Glomerular visceral epithelial cell (primary cell): ENCODE data around the gene ANKRD49.
A peak's percentile ranks its signal among the peaks of the same experiment; 100 is the strongest.

ENCODE experiments used
- DNase-seq: peaks from one replicate; pipeline ENCODE4 v3.0.0-alpha.2; 2016; ENCODE audit errors: extremely low spot score

The ANKRD49 gene, protein sequence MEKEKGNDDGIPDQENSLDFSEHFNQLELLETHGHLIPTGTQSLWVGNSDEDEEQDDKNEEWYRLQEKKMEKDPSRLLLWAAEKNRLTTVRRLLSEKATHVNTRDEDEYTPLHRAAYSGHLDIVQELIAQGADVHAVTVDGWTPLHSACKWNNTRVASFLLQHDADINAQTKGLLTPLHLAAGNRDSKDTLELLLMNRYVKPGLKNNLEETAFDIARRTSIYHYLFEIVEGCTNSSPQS

DNA sequence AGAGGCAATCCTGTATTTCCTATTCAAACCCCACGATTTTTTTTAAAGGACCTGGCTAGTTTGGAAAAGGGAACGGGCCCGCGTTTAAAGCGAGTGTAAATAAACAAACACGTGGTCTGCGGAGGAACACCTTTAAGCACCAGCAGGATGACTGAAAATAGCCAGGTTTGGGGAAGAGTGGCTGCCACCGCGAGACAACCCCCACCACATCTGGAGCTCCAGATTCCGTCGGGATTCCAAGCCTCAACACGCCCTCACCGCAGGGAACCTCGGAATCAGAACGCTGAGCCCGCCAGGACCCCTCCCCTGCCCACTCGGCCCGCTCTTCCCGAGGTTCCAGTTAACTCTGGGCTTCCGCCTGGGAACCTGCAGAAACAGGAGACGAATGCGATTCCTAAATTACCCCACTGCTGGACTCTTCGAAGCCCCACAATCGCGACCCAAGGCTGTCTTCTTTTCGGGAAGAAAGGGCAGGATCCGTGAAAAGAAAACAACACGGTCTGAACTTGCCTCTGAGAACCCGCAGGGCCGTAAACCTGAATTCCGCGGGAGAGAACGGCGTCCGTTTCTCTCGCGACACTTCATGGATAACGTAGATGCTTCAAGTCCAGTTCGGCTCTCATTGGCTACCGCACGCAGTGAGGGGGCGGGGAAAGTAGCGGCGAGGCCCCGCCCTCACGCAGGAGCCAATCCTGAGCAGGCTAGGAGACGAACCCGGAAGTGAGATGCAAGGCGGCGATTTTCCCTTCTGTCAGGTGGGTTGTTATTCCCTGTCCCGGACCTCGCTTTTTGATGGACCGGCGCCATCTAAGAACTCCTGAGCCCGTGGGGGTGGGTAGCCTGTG is at the start of gene ANKRD49, which contains the start of gene MRE11:
ANKRD49 (plus strand) TSS at position 704 of the 845 bp plus-strand sequence. CDS start 2,710 bp downstream, outside the sequence.
MRE11 (minus strand) TSS at position 564 of the 845 bp plus-strand sequence. CDS start 1,043 bp downstream, outside the sequence.
- peak; percentile 97 for DNase-seq

DNA sequence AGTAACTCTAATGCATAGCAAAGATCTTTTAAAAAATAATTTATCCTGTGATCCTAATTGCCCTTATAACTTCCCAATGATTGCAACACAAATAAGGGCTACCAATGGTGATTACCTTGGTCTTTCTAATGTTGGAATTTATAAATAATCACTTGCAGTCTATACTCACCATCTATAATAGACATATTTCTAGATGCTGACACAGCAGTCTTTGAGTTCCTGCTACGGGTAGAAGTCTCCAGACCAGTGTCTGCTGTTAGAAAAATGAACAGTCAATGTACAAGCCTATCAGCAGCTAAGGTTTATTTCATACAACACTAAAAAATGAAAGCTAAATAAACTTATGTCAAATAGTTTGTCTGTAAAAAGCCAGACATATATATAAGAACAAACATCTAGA is 48.1 kb upstream of the ANKRD49 start:
- DNase-seq, result no peak

DNA sequence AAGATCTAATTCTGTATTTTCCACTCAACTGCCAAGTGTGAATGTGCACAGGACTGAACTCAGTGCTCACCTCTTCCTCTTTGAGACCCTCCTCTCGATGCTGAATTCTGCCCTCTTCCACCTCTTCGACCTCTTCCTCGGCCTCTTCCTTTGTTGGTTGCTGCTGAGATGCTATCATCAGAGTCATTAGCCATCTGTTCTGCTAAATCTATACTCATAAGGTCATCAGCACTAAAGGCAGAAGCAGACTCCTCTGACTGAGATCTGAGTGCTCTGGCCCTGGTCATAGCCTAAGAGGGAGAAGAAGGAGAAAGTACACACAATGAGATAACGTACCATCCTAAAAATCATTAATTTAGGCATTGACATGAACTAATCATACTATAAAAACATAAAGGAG is 46.6 kb upstream of the ANKRD49 start:
- no peak for DNase-seq

DNA sequence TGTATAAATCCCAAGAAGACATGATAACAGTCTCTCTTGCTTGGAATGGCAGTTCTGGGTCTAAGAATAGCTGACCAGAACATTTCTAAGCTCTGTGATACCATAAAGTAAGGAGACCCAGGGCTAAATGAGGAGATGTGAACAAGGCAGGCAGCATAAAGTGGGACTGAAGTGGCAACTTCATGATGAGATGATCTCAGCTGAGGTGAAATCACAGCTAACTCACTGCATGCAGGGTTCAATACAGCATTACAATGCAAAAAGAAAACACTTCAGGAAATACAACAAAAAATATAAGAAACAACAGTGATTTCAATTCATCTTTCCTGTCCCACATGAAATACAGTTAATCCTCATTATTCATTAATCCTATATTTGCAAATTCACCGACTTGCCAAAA is 44.8 kb upstream of the ANKRD49 start:
- DNase-seq, result no peak

DNA sequence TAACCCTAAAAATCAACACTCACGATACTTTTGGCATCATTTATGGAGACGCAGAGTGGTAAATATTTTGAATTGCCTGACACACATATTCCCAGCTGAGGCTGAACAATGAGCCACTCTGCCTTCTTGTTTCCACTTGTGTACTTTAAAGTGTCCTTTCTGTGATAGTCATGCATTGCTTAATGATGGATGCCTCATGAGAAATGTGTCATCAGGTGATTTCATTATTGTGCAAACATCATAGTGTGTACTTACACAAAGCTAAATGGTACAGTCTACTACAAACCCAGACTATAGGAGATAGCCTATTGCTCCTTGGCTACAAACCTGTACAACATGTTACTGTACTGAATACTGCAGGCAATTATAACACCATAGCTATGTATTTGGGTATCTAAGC is 44.3 kb upstream of the ANKRD49 start:
- DNase-seq, result peak; percentile 10

DNA sequence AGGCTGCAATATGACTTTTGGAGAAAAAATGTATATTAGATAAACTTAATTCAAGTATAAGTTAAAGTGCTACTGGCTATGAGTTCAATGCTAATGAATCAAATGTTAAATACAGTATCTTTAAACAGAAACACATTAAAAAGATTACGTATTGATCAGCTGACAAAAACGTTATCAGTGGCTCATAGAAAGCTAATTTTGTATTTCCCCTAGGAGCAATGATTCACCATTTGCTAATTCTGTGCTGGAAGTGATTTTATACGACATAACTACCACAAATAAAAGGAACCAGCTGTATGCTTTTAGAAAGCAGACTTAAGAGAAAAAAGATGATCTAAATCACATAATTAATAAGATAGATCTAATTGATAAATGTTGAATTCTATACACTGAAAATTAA is 43.7 kb upstream of the ANKRD49 start:
- DNase-seq, result no peak

DNA sequence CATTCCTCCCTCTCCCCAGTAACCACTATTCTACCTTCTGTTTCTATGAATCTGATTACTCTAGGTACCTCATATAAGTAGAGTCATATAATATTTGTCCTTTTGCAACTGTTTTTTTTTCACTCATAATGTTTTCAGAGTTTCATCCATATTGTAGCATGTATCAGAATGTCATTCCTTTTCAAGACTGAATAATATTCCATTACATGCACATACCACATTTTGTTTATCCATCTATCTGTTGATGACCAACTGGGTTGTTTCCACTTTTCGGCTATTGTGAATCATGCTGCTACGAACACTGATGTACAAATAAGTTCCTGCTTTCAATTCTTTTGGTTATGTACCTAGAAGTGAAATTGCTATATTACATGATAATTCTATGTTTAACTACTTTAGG is 40.8 kb upstream of the ANKRD49 start:
- DNase-seq, result no peak

DNA sequence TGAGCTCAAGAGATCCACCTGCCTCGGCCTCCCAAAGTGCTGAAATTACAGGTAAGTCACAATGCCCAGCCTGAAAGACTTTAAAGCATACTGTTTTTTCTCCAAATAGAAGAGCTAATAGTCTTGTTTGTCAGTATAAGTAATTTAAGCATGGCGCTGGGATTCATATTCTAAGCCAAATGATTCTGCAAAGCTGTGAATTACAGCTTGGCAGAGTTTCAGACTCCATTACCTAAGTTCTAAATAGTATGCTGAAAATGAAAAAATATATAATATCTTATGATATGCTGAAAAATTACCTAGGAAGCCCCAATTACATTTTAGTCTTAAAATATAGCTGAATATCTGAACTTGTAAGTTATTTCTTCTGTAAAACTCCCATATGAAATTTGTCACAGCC is 39.5 kb upstream of the ANKRD49 start:
- no peak for DNase-seq

DNA sequence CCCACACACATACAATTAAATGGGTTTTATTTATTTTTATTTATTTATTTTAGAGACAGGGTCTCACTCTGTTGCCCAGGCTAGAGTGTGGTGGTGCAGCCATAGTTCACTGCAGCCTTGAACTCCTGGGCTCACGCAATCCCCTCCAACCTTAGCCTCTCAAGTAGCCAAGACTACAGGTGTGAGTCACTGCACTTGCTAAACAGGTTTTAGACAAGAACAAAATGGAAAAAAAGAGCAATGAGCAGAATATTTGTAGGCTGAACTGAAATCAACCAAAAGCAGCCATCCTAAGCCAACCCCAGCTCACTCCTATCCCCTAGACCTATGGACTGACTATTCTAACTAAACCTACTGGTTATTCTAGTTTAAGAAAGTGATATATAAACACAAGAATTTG is 37.9 kb upstream of the ANKRD49 start:
- no peak for DNase-seq

DNA sequence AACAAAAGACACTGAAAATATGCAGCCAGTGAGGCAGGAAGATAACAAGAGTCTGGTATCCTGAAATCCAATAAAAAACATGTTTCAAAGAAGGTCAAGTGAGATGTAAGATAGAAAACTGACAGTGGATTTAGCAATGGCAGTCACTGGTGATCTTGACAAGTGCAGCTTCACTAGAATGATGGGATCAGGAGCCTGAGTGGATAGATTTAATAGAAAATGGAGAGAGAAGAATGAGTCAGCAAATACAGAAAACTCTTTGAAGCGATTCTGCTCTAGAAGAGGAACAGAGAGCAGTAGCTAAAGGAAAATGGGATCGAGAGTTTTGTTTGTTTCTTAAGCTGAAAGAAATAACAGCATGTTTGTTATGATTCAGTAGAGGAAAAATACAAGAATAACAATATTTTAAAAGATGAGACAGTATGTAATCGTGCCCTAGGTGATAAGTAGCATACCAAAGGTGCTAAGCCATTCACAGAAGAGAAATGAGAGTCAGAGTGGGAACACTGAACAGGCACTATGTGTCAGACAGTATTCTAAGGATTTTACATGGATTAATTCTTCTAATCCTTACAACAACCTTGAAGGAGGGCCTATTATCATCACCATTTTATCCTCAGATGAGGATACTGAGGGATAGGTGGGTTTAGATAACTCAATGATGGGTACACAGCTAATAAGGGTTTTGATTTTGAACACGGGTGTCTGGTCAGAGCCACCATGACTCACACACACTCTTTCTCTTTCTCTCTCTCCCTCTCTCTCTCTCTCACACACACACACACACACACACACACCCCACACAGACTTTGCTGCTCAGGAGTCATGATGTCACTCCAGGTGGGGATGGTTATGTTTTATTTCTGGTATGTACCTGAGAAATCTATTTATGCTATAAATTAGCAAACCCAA is 36.4 kb upstream of the ANKRD49 start:
- peak; percentile 1 for DNase-seq

DNA sequence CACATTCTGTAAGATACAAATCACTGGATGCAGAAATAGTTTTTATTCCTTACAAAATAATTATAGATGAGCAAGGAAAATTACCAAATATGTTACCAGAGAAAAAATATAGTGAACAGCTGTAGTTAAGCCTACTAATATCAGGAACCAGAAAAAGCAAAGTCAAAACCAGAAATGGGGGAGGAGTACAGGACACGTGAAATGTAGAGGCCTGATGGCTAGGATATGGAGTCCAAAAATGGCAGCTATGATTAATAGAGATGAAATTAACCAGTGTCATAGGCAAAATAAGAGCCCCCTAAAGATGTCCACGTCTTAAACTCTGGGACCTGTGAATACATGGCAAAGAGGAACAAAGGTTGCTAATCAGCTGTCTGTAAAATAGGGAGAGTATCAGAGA is 34.2 kb upstream of the ANKRD49 start:
- no peak for DNase-seq

DNA sequence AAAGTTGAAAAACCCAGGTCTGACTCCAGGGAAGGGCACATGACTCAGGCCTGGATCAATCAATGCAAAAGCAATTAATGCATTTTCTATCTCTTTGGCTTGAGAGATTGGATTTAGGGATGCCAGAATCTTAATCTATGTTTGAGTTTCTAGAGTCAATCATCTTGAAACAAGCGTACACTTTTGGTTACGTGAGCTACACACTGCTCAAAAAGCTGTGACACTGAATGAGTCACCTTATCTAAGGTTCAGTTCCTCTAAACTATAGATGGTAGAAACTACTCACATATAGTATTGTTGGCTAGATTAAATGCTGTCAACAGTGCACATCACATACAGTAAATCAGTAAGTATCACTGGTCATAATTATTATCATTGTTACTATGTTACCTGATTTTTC is 24.4 kb upstream of the ANKRD49 start:
- DNase-seq, result no peak

DNA sequence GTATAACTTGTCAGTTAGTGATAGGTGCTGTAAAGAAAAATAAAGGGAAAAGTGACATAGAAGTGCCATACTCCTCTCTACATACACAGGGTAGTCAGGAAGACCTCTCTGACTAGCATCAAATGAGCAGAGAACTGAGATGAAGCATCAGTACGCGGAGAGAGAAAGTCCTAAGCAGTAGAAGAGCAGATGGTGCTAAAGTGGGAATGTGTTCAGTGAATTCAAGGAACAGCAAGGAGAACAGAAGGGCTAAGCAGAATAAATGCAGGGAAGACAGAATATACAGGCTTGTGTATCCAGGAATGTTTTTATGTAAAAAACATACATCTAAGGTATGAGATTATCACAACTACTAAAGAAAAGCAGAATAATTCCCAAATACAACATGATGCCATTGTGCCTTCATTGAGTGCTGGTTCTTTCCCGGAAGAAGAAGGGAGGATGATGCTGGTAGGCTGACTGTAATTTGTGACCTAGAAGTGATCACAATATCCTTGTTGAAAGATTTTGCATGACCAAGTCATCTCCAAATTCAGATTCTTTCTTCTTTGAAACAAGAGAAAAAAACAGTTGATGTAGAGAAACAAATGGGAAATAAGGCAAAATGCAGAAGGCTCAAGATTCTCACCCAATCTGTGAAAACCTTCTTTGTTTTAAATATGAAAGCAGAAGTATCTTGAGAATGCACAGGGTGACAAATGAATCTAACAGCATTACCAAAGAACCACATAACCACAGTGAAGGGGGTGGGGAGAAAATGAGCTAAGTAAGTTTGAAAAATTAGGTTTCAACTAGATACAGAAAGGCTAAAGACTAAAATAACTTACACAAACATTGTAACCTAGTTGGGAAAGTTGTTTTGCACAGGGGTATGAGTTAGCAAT is 20.6 kb upstream of the ANKRD49 start:
- peak; percentile 26 for DNase-seq

DNA sequence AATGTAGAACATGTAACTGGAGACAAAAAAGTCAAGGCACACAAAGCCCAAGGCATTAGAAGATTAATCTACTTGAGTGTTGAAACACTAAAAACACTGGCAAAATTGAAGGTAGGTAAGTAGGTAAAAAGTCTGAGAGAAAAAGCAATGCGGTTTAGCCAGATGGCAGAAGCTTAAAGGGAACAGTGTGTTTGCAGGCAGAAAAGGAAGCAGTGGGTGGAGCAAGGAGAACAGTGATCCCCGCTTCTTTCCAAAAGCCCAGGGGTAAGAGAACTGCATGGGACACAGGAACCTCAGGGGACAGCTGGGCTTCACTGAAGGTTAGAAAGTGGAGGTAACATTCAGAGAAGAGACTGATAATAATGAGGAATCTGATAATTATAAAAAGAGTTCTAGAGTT is 16.2 kb upstream of the ANKRD49 start:
- DNase-seq, result no peak

DNA sequence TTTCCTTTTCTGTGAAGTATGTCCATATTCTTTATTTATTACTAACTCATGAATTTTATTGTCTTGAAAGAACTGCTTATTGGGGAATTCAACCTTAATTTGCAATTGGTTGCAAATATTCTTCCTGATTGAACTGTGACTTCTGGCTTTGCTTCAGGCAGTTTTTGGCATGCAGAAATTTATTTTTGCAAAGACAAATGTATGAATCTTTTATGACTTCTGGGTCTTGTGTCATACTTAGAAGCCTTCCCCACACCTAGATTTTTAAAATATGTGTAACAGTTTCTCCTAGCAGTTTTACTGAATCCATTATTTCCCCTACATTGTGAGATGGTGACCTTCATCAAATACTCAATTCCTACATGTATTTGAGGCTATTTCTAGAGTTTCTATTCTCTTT is 12.4 kb upstream of the ANKRD49 start:
- no peak for DNase-seq

DNA sequence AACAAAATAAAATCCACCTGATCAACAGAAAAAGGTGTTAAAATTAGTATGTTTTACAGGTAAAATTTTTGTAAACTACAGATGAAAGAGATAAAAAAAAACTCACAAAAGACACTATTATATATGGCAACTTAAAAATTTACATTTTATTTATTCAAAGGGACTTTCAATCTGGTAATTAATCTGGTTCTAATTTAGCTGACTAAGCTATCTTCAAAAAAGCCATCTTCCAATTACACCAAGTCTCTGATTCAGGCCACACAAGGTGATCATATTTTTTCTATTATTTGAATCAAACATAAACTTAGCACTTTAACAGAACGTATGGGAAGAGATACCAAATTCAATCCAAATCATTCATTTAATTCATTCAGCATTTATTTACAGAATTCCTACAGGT is 7.7 kb upstream of the ANKRD49 start:
- no peak for DNase-seq

DNA sequence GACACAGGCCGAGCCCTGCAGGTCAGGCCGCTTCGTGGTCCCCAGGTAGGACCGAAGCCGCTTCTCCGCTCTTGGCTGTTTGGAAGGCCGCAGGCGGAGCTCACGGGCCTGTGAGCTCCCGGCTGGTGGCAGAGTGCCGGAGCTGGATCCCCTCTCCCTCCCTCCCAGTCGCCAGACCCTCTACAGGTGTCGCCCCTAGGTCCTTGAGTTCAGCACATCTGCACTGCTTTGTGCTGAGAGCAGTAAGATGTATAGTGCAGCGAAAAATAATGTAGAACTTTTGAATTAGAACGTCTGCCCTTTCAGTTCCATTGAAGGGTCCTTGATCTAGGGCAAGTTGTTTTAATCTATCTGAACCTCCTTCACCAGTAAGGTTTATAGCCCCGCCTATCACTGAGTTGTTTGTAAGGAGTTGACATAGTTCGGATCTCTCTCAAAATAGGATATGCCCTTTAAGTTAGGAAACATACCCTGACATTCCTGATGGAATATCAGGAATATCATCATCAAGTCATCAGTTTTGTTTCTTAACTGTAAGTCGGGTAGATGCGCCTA is 419 bp downstream of the ANKRD49 start:
- DNase-seq, result no peak

DNA sequence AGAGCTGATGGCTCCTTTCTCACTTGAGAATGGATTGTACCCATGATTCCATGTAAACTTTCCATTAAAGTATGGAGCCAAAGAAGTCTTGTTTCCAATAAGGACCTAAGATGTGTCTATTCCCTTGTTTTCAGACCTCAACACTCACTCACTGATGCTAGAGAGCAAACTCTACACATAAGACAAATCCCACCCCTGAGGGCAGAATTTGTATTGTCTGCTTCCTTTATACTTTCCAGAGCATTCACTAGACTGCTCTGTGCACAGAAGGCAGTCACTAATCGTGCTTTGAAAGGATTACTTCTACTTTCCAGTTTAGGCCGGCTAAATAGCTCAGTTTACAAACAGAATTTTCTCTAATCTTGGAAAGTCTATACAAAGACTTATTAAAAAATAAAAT is 6.4 kb downstream of the ANKRD49 start:
- DNase-seq, result no peak

DNA sequence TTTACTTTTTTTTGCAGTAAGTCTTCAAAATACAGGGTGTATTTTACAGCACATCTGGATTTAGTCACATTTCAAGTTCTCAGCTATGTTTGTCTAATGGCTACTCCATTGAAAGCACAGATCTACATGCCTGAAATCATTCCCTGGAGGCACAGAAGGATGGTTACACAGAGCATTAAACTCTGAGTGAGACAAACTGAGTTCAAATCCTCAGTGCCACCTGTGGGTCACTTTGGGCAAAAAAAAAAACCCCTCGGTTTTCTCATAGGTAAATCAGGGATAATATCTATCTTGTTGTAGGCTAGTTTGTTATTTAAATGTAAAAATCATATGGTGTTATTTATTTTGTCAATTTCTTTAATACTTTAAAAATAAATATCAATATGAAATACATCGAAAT is 7.7 kb downstream of the ANKRD49 start:
- DNase-seq, result no peak

DNA sequence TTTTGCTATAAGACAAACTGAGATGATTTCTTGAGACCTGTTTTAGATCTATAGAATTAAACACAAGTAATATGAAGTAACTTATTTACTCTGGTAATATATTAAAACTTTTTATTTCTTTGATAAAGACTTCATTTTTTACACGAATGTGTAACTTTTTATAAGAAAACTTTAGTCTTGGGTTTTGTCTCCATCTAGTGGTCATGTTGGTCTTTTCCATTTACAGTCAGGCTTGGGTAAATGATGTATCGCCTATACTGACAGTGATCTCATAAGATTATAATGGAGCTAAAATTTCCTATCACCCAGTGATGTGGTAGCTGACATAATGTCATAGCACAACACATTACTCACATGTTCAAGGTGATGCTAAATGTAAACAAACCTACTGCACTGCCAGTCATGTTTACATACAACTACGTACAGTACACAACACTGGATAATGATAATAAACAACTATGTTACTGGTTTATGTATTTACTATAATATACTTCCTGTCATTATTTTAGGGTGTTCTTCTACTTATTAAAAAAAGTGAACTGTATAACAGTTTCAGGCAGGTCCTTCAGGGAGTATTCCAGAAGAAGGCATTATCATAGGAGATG is 11.0 kb downstream of the ANKRD49 start:
- peak; percentile 56 for DNase-seq
